GM12801 (cell line): Measurements from ENCODE around the gene SEMA5A.

Source experiments
- TF ChIP-seq, protein P1 (sequence below): IDR thresholded peaks from one replicate; pipeline ENCODE4 v1.5.1; 2011; ENCODE audit warnings: control low read depth; ENCODE audit not compliant: insufficient read length; ENCODE audit errors: extremely low read depth

Gene SEMA5A

DNA sequence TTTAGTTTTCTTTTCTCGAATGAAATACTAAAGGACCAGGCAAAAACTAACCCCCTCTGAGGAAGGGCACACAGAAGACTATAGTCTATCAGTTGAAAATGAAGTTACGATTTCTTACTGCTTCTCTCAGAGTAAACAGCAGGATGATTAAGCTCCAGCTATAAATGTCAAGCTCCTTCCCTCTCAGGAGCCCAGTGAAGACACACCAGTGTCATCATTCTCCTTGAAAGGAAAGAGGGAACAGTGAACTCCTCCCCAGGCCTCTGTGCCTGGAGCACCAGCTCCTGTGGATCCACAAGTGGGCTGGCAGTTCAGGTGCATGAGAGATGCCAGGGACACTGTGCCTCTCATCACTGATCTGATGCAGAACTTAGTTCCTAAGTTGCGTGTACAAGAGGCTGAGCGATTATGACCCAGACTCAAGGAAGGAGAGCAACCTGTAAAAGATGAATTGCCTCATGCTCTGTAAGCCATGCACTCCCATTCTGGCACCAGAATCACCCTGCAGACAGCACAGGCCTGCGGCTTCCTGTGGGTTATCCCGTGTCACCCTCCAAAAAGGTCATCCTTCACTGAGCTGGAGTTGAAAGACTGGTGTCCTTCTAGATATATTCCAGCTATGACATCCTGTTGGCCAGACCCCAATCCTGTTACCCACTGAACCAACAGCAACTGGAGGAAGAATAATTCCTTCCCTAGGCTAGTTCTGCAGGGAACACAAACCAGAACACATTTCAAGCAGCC, 394.0 kb downstream of the SEMA5A start:
- TF ChIP-seq, protein P1, sequence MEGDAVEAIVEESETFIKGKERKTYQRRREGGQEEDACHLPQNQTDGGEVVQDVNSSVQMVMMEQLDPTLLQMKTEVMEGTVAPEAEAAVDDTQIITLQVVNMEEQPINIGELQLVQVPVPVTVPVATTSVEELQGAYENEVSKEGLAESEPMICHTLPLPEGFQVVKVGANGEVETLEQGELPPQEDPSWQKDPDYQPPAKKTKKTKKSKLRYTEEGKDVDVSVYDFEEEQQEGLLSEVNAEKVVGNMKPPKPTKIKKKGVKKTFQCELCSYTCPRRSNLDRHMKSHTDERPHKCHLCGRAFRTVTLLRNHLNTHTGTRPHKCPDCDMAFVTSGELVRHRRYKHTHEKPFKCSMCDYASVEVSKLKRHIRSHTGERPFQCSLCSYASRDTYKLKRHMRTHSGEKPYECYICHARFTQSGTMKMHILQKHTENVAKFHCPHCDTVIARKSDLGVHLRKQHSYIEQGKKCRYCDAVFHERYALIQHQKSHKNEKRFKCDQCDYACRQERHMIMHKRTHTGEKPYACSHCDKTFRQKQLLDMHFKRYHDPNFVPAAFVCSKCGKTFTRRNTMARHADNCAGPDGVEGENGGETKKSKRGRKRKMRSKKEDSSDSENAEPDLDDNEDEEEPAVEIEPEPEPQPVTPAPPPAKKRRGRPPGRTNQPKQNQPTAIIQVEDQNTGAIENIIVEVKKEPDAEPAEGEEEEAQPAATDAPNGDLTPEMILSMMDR: no peak

DNA sequence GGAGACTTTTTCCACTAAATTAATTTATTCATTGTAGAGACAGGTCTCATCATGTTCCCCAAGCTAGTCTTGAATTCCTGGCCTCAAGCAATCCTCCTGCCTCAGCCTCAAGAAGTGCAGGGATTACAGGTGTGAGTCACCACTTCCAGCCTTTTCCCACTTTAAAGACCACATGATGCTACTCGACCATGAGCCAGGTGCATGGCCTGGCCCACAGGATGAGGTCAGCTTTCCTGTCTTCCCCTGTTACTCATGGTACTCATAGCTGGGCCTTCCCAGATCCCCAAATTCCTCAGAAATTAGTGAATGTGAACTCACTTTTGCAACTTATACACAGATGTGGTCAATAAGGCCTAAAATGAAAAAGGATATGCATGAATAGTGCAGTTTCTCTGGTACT, 395.9 kb downstream of the SEMA5A start:
- TF ChIP-seq, protein P1: no peak

DNA sequence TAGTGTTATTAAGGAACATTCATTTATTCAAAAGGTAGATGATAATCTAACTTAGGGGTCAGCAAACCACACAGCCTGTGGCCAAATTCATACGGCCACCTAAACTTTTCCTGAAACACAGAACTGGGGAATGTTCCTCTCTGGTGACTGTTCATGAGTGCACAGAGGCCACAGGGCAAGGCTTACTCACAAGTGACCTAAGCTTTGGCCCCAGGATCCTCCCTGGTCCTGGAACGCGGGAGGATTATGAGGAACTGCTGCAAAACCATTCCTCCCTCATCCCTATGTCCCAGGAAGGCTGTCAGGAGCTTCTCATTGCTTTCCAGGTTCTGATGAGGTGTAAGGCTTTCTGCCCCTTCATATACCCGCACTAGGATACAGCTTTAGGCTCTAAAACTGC, 397.6 kb downstream of the SEMA5A start:
- TF ChIP-seq, protein P1: no peak

DNA sequence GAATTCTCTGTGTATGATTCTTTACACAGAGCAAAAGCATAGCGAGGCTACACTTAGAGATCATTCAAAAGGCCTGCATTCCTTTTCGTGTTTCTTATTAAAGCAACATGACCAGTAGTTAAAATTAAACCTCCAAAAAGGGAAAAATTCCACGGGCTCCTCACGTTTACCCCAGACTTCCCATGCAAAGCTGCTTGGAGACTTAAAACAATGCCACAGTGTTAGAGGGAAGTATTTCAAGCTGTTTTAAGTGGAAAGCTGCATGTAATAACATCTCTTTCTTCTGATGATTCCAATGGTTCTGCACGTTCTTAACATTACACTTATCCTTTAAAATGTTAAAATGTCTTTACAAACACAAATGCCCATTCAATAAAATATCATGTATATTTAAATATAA, 405.2 kb downstream of the SEMA5A start:
- TF ChIP-seq, protein P1: no peak

DNA sequence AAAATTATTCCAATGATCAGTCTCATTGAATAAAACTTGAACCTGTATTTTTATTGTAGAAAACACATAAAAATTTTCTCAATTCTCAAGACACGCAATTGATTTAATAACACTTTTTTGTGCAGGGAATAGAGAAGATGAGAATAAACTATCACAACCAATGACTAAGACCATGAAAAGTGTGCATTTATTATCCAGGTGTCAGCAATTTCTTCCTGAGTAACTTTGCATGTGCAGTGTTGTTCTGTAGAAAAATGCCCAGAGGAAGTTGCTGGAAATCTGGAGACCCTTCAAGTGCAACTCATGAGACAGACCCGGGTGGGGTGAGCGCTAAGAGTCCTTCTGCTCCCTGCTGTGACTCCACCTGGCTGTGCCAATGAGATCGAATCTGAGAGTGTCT, 405.7 kb downstream of the SEMA5A start:
- TF ChIP-seq, protein P1: no peak

DNA sequence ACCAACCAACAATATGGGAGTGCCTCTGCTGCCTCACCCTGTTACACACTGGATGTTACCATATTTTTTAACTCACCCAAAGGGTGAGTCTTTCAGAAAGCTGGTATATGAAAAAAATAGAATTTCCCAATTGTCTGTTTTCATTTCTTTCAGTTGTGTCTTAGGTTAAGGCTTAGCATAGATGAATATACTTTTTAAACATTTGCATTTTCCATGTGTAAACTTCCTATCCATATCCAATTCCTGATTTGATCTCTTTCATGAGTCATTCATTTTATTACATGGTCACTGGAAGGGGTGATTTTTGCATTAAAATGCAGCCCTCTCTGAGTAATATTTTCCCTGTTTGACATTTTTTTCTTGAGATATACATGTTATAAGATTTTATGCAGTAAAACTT, 406.5 kb downstream of the SEMA5A start:
- TF ChIP-seq, protein P1: no peak

DNA sequence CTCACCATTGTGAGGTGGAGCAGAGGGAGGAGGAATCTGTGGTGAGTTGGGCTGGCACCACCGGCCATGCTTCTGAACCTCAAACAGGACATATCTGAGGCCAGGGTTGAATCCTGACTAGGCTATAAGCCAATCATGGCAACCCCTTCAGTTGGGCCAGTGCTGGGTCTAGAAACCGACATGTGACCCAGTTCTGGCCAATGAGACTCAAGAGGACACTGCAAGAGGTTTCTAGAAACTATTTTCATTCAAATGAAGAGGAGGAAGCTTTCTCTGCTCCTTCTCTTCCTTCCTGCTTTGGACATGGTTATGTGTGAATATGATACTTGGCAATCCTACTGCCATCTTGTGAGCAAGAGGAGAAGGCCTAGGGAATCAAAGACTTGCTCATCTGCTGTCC, 417.7 kb downstream of the SEMA5A start:
- TF ChIP-seq, protein P1: no peak

DNA sequence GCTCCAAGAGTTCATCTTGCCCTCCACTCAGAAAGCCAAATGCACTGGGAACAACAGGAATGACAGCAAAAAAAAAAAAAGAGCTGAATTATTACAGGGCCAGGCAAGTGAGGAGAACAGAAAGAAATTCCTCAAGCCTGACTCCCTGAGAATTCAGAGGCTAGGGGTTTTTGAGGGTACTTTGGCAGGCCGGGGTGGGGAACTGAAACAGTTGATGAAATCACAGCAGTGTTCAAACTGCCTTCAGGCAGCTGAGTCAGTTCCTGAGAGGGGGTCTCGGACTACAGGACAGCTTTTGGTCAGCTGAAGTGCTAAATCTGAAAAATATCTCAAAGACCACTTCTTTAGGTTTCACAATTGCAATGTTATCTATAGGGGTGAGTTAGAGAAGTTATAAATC, 419.4 kb downstream of the SEMA5A start:
- TF ChIP-seq, protein P1: no peak
